Brain pericyte (primary cell): ENCODE results near the gene ZNF689.
"Not testable (repeated sequence)": the region's sequence is repeated elsewhere in the genome, so short reads cannot be mapped to it uniquely, and the experiment has no call there.

Experiments
- DNase-seq: peaks from one replicate; pipeline ENCODE4 v3.0.0-alpha.2; 2012; ENCODE audit warnings: low read depth, low spot score

The ZNF689 gene

DNA sequence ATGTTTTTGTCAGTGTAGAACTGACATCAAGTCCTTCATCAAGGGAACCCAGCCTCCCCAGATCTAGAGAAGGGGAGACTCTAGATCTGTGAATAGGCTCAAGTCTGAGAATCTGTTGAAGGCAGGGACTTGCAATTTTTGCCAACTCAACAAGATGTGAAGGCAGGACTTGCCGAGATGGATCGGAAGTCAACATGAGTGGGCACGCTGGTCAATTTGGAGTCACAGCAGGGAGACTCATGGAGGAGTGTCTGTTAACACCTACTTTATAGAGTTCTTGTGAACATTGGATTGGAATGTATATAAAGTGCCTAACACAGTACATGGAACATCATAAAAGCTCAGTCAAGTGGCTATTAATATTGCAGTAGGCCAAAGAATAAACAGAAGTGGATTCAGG lies 10.0 kb downstream of the ZNF689 start:
- DNase-seq = no peak

DNA sequence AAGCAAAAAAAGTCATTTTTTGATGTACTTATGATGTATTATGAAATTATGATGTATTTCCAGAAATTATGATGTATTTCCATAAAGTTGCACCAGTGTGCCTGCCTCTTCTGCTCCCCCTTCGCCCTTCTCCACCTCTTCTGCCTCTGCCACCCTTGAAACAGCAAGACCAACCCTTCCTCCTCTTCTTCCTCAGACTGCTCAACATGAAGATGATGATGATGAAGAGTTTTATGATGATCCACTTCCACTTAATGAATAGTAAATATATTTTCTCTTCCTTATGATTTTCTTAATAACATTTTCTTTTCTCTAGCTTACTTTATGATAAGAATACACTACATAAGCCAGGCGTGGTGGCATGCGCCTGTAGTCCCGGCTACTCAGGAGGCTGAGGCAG lies 17.3 kb downstream of the ZNF689 start:
- DNase-seq = no peak

DNA sequence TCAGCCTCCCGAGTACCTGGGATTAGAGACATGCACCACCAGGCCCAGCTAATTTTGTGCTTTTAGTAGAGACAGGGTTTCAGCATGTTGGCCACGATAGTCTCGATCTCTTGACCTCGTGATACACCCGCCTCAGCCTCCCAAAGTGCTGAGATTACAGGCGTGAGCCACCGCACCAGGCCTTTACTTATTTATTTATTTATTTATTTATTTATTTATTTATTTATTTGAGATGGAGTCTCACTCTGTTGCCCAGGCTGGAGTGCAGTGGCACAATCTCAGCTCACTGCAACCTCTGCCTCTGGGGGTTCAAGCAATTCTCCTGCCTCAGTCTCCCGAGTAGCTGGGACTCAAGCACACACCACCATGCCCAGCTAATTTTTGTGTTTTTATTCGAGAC lies 19.3 kb downstream of the ZNF689 start:
- DNase-seq = not testable (repeated sequence)

DNA sequence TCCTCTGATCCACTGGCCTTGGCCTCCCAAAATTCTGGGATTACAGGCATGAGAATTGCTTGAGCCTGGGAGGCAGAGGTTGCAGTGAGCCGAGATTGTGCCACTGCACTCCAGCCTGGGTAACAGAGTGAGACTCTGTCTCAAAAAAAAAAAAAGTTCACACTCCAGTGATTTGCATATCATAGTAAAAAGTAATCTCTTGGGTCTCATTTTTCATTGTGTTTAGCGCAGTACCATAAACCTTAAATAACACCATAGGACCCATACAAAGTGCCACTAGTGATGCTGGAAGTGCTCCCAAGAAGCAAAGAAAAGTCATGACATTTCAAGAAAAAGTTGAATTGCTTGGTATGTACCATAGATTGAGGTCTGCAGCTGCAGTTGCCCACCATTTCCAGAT lies 20.6 kb downstream of the ZNF689 start:
- not testable (repeated sequence) for DNase-seq

DNA sequence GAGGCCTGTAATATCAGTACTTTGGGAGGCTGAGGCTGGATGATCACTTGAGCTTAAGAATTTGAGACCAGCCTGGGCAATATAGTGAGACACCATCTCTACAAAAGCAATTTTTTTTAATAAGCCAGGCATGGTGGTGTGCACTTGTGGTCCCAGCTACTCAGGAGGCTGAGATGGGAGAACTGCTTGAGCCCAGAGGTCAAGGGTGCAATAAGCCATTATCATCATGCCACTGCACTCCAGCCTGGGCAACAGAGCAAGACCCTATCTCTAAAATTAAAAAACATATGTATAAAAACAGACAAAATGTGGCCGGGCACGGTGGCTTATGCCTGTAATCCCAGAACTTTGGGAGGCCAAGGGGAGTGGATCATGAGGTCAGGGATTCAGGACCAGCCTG lies 21.5 kb downstream of the ZNF689 start:
- no peak for DNase-seq

DNA sequence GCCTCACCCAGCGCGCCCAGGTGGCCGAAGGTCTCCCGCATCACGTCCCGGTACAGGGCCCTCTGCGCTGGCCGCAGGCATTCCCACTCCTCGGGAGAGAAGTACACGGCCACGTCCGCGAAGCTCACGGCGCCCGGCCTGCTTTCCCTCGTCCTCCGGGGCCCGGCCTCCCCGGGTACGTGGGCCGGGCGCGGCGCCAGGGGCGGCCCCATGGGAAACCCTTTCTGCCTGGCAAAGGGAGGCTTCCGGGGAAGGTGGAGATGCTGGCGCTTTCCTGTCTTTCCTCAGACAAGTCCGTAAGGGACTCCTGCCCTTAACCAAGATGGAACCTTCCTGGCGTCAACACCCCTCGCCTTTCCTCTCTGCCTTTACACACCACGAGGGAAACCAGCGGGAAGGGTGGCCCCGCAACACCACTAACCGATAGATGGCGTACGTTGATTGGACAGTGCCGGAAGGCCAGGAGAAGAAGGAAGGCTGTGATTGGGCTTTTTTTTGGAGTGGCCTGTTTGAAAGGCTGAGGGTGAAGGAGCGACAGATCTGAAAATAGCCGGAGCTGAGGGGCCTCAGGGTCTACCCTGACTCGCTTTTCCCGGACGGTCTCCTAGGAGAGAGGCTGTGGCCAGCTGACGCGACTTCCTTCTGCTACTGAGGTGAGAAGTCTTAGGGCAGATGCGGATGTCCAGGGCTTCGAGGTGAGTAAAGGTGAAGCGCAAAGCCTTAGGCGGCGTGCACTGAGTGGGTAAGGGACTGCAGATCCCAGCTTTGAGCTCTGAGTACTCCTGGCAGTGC lies 24.6 kb downstream of the ZNF689 start, which contains the start of gene ZNF785:
TSS of gene ZNF785 (minus strand) at position 298 of the 792 bp plus-strand sequence. CDS start at position 212, 86 bp downstream.
- DNase-seq = peak; percentile 98

DNA sequence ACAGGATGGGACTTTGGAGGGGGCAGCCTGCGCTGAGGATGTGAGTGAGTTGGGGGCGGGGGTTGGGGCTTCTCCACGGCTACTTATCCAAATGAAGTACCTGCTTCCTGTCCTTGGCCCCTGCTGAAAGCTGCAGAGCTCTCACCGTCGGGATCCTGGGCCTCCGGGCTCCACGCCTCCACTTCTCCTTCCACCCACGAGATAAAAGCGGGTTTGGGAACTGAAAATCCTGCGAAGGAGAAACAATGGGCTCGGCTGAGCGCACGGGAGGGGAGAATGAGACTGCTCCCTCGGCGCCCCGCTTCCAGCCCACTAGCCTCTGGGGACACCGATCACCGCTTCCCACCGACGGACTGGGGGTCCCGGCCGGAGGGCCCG lies 25.2 kb downstream of the ZNF689 start:
- DNase-seq = no peak

DNA sequence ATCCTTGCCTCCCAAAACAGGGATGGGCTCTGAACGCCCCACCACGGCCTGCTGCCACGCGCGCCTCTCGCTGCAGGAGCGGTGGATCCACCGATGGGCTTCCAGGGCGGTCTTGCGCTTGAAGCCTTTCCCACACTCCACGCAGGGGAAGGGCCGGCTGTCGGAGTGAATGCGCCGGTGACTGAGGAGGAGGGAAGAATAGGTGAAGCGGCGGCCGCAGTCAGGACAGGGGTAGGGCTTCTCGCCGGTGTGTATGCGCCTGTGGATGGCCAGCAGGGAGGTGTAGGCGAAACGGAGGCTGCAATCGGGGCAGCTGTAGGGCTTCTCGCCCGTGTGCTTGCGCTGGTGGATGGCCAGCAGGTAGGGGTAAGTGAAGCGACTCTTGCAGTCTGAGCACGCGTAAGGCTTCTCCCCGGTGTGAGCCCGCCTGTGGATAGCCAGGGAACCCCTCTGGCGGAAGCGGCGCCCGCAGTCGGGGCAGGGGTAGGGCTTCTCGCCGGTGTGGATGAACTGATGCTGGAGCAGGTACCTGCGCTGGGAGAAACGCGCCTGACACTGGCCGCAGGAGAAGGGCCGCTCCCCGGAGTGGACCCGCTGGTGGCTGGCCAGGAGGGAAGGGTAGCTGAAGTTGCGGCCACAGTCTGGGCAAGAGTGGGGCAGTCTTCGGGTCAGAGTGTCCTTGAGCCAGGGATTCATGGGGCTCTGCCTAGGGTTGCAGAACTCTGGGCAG lies 27.4 kb downstream of the ZNF689 start:
- no peak for DNase-seq

DNA sequence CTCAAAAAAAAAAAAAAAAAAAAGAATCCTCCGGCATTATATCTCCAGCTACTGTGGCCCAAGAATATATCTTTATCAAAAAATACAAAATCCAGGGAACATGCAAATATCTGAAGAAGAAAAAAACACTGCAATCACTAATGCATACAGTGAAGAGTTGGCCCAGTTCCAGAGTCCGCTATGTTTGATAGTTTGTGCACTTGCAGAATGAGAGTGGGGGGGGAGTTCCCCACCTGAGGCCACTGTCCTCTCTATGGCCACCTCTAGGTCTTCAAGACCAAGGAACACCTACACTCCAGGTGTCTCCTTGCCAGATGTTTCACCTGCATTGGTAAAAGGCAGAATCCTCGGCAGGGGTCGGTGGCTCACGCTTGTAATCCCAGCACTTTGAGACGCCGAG lies 28.7 kb downstream of the ZNF689 start:
- DNase-seq = no peak

DNA sequence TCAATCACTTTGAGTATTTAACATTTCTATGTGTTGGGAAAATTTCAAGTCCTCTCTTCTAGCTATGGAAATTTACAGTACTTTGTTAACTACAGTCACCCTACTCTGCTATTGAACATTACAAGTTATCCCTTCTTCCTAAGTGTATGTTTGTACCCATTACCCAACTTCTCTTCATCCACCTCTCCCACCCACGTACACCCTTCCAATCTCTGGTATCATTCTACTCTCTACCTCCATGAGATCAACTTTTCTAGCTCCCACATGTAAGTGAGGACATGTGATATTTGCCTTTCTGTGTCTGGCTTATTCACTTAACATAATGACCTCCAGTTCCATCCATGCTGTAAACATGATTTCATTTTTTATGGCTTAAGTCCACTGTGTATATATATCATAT lies 35.5 kb downstream of the ZNF689 start:
- no peak for DNase-seq

DNA sequence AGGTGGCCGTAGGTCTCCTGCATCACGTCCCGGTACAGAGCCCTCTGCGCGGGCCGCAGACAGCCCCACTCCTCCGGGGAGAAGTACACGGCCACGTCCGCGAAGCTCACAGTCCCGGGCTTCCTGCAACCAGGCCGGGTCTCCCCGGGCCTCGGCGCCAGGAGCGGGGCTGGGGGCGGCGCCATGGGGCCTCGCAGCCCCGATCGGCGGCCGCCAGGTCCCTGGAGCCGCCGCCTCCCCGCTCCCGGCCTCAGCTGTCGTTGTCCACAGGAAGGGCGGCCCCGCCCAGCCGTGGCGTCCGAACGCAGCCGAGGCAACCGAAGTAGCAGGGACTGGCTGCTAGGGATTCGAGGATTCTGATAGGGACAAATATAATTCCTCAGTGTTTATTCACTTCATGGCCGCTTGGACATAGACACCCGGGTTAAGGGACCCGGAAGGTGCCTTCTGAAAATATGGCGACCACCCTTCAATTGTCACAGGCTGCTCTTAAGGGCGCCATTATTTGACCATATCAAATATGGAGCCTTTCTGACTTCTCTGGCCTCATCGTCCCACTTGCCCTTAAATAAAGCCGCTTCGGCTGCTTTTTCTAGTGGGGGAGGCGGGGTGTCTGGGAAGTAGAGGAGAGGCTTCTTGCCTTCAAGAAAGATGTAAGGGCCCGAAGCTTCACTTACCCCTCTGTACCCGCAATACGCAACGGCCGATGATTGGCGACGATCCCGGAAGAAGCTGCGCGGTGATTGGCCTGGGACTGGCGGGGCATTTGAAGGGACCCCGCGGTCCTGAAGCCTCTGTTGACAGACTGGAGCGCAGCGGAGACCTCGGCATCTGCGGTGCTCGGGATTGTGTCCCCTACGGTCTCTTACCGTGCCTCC lies 38.5 kb downstream of the ZNF689 start, which contains the start of gene ZNF688:
TSS of gene ZNF688 (minus strand) at position 270 of the 878 bp plus-strand sequence. CDS start at position 185, 85 bp downstream.
- DNase-seq = peak; percentile 92

DNA sequence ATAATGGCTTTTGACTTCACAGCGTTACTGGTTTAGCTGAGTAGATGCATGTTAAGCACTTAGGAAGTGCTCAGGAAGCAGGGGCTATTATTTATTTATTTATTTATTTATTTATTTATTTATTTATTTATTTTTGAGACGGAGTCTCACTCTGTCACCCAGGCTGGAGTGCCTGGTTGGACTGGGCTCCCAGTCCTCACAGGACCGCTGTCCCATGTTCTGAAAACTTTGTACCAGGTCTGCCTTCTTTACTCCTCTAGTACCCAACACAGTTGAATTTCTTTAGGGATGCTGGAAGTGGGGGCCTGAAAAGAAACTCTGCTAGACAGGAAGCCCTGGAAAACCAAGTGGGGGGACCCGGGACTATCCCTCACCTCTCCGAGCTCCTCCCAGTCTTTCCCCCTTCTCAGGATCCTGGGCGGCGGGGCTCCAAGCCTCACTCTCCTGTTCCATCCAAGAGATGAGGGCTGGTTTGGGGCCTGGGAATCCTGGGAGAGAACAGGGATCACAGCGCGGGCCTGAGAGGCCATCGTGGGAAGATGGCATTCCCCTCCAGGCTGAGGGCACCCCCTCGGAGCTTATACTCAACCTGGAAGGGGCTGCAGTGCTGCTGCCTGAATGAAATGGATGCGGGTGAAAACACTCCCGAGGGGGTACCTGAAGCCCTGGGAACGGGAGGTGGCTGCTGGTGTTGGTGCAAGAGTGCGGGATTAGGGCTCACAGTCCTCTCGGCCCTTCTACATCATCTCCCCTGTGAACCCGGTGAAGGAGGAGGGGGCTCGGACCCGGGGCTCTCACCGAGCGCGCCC lies 39.3 kb downstream of the ZNF689 start:
- no peak for DNase-seq

DNA sequence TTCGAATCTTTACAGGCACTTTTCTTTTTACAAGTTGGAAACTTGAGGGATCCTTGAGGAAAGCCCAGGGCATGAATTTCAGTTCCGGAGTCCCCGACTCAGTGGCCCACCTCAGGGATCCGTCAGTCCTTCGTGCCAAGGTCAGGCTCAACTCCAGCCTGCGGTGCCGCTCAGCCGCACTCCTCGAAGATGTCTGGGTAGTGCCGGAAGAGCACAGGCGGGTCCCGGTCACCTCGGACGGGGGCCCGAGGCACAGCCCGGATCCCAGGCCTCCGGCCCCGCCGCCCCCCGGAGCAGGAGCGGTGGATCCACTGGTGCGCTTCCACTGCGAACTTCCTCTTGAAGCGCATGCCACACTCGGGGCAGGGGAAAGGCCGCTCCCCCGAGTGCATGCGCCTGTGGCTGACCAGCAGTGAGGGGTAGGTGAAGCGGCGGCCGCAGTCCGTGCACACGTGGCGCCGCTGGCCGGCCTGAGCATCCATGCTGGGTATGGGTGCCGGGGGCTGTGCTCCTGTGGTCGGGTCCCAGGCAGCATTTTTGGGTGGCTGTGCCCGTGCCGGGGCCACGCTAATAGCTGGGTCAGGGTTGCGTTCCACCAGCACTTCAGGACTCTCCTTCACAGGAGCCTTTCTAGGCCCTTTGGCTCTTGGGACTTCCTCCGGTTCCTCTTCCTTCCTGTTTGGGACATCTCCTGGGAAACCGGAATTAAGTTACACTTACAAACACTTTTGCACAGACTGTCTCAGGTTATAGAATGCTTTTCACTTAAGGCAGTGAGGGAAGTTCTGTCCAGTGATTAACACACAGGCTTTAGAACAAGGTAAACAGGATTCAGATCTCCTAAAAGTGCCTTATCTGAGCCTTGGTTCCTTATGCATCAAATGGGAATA lies 40.2 kb downstream of the ZNF689 start:
- no peak for DNase-seq

DNA sequence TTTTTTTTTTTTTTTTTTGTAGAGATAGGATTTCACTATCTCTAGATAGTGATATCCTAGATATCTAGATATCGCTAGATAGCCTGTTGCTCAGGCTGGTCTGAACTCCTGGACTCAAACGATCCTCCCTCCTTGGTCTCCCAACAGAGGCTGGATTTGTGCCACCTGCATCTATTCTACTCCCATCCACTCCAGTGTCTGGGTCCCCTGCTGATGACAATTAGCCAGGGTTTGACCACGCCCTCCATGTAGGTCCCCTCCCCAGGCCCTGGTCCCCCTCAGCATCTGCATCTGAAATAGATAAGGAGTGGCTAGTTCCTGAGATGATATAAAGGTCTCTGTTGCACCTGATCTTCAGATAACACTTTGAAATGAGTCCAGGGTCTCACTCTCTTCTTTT lies 40.9 kb downstream of the ZNF689 start:
- no peak for DNase-seq

DNA sequence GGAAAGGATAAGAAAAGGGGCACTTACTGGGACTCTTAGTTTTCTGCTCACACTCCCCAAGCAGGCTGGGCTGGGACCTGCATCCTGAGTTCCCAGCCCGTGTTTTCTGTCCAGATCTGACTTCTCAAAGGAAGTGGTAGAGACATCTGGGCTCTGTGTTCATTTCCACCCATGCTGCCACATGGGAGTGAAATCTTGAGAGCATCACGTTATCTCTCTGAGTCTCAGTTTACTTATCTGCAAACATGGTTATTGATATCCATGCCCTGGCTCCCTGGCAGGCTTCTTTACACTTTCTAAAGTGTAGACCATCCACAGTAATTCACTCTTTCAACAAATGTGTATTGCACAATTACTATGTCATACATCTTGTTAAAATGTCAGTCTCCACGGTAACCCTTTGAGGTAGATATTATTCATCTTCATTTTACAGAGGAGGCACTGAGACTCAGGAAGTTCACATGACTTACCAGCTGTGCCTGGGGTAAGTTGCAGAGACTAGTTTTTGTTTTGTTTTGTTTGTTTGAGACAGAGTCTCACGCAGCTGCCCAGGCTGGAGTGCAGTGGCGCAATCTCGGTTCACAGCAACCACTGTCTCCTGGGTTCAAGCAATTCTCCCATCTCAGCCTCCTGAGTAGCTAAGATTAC lies 42.1 kb downstream of the ZNF689 start:
- peak; percentile 41 for DNase-seq

DNA sequence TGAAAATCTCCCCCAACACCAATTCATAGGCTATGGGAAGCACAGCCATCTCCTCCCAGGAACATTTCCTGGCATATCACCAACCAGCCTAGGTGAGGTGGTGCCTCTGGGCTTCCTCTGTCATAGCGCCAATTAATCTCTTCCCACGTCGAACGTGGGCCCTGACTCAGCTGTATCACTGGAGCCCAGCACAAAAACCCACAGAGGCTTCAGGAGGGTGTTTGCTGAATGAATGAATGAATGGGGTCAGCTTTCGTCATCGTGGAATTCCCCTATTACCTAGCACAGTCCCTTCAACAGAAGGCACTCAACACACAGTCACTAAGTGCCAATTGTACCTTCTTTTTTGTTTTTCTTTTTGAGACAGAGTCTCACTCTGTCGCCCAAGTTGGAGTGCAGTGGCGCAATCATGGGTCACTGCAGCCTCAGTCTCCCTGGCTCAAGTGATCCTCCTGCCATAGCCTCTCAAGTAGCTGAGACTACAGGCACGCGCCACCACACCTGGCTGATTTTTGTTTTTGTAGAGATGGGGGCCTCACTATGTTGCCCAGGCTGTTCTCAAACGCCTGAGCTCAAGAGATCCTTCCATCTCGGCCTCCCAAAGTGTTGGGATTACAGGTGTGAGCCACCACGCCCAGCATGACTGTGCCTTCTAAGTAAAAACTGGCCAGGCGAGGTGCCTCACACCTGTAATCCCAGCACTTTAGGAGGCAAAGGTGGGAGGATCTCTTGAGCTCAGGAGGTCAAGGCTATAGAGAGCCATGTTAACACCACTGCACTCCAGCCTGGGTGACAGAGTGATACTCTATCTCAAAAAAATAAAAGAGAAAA lies 42.8 kb downstream of the ZNF689 start:
- no peak for DNase-seq

DNA sequence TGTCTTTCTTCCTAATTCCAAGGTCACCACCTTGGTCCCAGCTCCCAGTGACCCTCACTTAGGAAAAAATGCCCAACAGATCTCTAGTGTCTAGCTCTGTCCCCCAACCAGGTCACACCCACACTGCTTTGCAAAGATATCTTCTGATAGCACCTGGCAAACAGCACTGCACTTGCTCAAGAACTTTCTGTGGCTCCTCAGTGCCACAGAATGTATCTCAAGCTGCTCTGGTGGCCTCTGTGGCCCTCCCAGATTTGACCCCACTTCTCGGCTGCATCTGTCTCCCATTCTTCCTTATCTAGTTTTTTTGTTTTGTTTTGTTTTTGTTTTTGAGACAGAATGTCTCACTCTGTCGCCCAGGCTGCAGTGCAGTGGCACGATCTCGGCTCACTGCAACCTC lies 43.7 kb downstream of the ZNF689 start:
- no peak for DNase-seq

DNA sequence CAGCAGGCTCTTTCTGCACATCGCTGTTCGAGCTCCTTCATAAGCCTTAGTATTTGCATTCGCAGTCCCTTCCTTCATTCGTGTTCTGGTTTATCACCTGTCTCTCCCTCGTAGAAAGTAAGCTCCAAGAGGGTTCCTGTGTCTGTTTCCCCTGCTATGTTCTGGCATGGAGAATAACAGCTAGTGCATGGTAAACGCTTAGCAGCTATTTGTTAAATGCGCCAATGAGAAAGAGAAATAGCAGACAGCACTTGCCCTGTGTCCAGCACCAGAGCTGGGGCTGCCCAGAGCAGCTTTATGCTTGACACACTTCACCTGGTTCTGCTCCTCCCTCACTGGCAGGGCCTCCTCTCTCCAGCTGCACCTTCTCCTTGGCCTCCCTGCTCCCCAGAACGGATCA lies 44.2 kb downstream of the ZNF689 start:
- DNase-seq = no peak

DNA sequence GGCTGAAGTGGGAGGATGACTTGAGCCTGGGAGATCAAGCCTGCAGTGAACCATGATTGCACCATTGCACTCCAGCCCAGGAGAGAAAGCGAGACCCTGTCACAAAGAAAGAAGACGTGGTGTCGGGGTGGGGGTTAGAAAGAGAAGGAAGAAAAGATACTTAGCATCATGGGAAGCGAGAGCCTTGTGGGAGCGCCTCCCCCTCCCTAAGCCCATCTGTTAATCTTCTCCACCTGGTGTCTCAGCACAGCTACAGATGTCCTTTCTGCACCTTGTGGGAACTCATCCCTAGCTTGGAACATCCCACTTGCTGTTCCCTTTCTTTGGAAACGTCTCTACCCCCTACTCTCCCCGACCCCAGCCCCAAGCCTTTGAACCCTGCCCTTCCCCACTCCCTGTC lies 44.7 kb downstream of the ZNF689 start:
- DNase-seq = no peak
